ENCODE measurements around the gene IL3RA. TPM values are rescaled to one million over a fixed set of nuclear protein-coding genes. Genes with fewer than 3 reads are reported as not detected.
"Not testable (repeated sequence)": the region's sequence is repeated elsewhere in the genome, so short reads cannot be mapped to it uniquely, and the experiment has no call there.

Gene IL3RA
- total RNA-seq, result not detected

DNA sequence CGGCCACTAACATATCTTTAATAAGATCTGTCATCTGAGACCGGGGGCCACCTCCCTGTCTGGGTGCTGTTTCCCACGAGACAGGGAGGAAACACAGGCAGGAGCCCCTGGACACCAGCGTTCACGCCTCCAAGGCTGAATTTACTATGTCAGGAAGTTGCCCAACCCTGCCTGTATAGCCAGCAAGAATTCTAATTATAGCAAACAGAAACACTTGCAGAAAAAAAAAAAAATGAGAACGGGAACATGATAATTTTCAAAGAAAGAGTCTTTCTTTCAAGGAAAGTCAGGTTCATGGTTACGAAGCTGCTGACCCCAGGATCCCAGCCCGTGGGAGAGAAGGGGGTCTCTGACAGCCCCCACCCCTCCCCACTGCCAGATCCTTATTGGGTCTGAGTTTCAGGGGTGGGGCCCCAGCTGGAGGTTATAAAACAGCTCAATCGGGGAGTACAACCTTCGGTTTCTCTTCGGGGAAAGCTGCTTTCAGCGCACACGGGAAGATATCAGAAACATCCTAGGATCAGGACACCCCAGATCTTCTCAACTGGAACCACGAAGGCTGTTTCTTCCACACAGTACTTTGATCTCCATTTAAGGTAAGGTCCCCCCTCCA lies at the start of gene IL3RA:
TSS of gene IL3RA (plus strand) at position 455 of the 613 bp plus-strand sequence. CDS start 4,981 bp downstream, outside the sequence.
- no peak for DNase-seq
- intact Hi-C loops (cut with micrococcal nuclease), result no loop called here
- H3K4me1 Mint-ChIP-seq (ENCODE audit: low read depth), result peaks cover 10% of the 10 kb centered on the region

GRCh38 chrX:1289535-1289934 lies 47.0 kb upstream of the IL3RA start:
- peaks cover 1% of the 10 kb centered on the region for H3K36me3 Mint-ChIP-seq (ENCODE audit: low read depth)
- no peak overlapping the region for H3K4me3 Mint-ChIP-seq
- CTCF ChIA-PET, result no interaction called here
- H3K9me3 Mint-ChIP-seq, result peaks cover 9% of the 10 kb centered on the region
- no peak overlapping the region for H3K27ac Mint-ChIP-seq
- intact Hi-C loops (cut with micrococcal nuclease), result no loop called here
- DNase-seq, result no peak
- peaks cover 13% of the 10 kb centered on the region for H3K4me1 Mint-ChIP-seq (ENCODE audit: low read depth)
- no peaks in the 10 kb centered on the region for H3K27me3 Mint-ChIP-seq (ENCODE audit: low read depth)

More for the DNA sequence above, at the start of gene IL3RA:
- H3K9me3 Mint-ChIP-seq, result peaks cover 3% of the 10 kb centered on the region
- peak within 1 kb of the TSS; percentile 70 for H3K4me3 Mint-ChIP-seq
- H3K27me3 Mint-ChIP-seq (ENCODE audit: low read depth), result peaks cover 16% of the 10 kb centered on the region
- H3K27ac Mint-ChIP-seq, result no peak within 1 kb of the TSS
- no peaks in the 10 kb centered on the region for H3K36me3 Mint-ChIP-seq (ENCODE audit: low read depth)
- CTCF ChIA-PET, result no interaction called here

GRCh38 chrX:1291110-1291740 lies 45.4 kb upstream of the IL3RA start:
- no peak overlapping the region for H3K27ac Mint-ChIP-seq
- no peak for DNase-seq
- peaks cover 9% of the 10 kb centered on the region for H3K9me3 Mint-ChIP-seq
- intact Hi-C loops (cut with micrococcal nuclease), result no loop called here
- no peaks in the 10 kb centered on the region for H3K27me3 Mint-ChIP-seq (ENCODE audit: low read depth)
- no peak overlapping the region for H3K4me3 Mint-ChIP-seq
- peaks cover 13% of the 10 kb centered on the region for H3K4me1 Mint-ChIP-seq (ENCODE audit: low read depth)
- CTCF ChIA-PET, result no interaction called here
- peaks cover 1% of the 10 kb centered on the region for H3K36me3 Mint-ChIP-seq (ENCODE audit: low read depth)

GRCh38 chrX:1292575-1293290 lies 43.9 kb upstream of the IL3RA start:
- CTCF ChIA-PET, result no interaction called here
- intact Hi-C loops (cut with micrococcal nuclease), result no loop called here
- Mint-ChIP-seq H3K9me3 (peaks cover 9% of the 10 kb centered on the region), H3K27me3 (ENCODE audit: low read depth) (no peaks in the 10 kb centered on the region), H3K4me1 (ENCODE audit: low read depth) (peaks cover 13% of the 10 kb centered on the region), H3K4me3 (no peak overlapping the region), H3K36me3 (ENCODE audit: low read depth) (peaks cover 1% of the 10 kb centered on the region), H3K27ac (no peak overlapping the region)
- DNase-seq, result no peak

GRCh38 chrX:1294301-1295067 lies 42.1 kb upstream of the IL3RA start:
- Mint-ChIP-seq H3K9me3 (peaks cover 6% of the 10 kb centered on the region), H3K27ac (no peak overlapping the region), H3K4me1 (ENCODE audit: low read depth) (peaks cover 13% of the 10 kb centered on the region), H3K27me3 (ENCODE audit: low read depth) (no peaks in the 10 kb centered on the region), H3K4me3 (no peak overlapping the region), H3K36me3 (ENCODE audit: low read depth) (no peaks in the 10 kb centered on the region)
- no peak for DNase-seq
- intact Hi-C loops (cut with micrococcal nuclease), result no loop called here
- CTCF ChIA-PET, result no interaction called here

- Mint-ChIP-seq H3K36me3 (ENCODE audit: low read depth) (no peaks in the 10 kb centered on the region), H3K4me1 (ENCODE audit: low read depth) (peaks cover 13% of the 10 kb centered on the region), H3K4me3 (no peak overlapping the region), H3K27me3 (ENCODE audit: low read depth) (no peaks in the 10 kb centered on the region), H3K9me3 (no peaks in the 10 kb centered on the region), H3K27ac (no peak overlapping the region)
- CTCF ChIA-PET, result no interaction called here
- DNase-seq, result no peak
- intact Hi-C loops (cut with micrococcal nuclease), result no loop called here
Observed at GRCh38 chrX:1295550-1295949, 41.0 kb upstream of the IL3RA start.

GRCh38 chrX:1297591-1297990 lies 39.0 kb upstream of the IL3RA start:
- H3K4me1 Mint-ChIP-seq (ENCODE audit: low read depth); H3K9me3 Mint-ChIP-seq; H3K27ac Mint-ChIP-seq; H3K36me3 Mint-ChIP-seq (ENCODE audit: low read depth); H3K27me3 Mint-ChIP-seq (ENCODE audit: low read depth); CTCF ChIA-PET; H3K4me3 Mint-ChIP-seq; intact Hi-C loops (cut with micrococcal nuclease); DNase-seq: not testable (repeated sequence)

DNA sequence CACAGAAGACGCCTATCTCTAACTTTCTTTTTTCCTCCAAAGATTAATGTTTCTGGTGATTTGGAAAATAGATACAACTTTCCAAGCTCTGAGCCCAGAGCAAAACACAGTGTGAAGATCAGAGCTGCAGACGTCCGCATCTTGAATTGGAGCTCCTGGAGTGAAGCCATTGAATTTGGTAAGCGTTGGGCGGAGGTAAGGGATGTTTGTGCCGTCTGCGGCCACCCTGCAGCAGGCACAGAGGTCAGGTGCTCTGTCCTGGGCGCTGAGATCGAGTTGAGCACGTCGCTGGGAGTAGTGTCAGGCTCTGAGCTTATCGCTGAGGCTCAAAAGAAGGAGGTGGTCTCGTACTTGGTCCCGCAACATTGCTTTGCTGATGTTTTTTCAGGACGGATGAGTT lies 36.1 kb upstream of the IL3RA start:
- Mint-ChIP-seq H3K27ac (no peak overlapping the region), H3K27me3 (ENCODE audit: low read depth) (no peaks in the 10 kb centered on the region), H3K4me3 (no peak overlapping the region), H3K4me1 (ENCODE audit: low read depth) (no peaks in the 10 kb centered on the region), H3K36me3 (ENCODE audit: low read depth) (no peaks in the 10 kb centered on the region), H3K9me3 (no peaks in the 10 kb centered on the region)
- intact Hi-C loops (cut with micrococcal nuclease), result no loop called here
- DNase-seq, result no peak
- CTCF ChIA-PET, result no interaction called here

GRCh38 chrX:1305411-1305810 lies 31.2 kb upstream of the IL3RA start:
- DNase-seq, result no peak
- CTCF ChIA-PET, result no interaction called here
- intact Hi-C loops (cut with micrococcal nuclease), result no loop called here

GRCh38 chrX:1306909-1307625 lies 29.5 kb upstream of the IL3RA start:
- Mint-ChIP-seq H3K9me3 (peaks cover 5% of the 10 kb centered on the region), H3K27me3 (ENCODE audit: low read depth) (no peaks in the 10 kb centered on the region), H3K4me3 (no peak overlapping the region), H3K4me1 (ENCODE audit: low read depth) (no peaks in the 10 kb centered on the region), H3K36me3 (ENCODE audit: low read depth) (no peaks in the 10 kb centered on the region), H3K27ac (no peak overlapping the region)
- DNase-seq, result no peak
- CTCF ChIA-PET, result no interaction called here
- intact Hi-C loops (cut with micrococcal nuclease), result no loop called here

More at GRCh38 chrX:1305411-1305810, 31.2 kb upstream of the IL3RA start:
- H3K9me3 Mint-ChIP-seq, result peaks cover 5% of the 10 kb centered on the region
- no peaks in the 10 kb centered on the region for H3K27me3 Mint-ChIP-seq (ENCODE audit: low read depth)
- H3K27ac Mint-ChIP-seq, result no peak overlapping the region
- H3K4me1 Mint-ChIP-seq (ENCODE audit: low read depth), result no peaks in the 10 kb centered on the region
- no peaks in the 10 kb centered on the region for H3K36me3 Mint-ChIP-seq (ENCODE audit: low read depth)
- no peak overlapping the region for H3K4me3 Mint-ChIP-seq

GRCh38 chrX:1307626-1308340 lies 28.8 kb upstream of the IL3RA start:
- Mint-ChIP-seq H3K4me1 (ENCODE audit: low read depth) (no peaks in the 10 kb centered on the region), H3K27ac (no peak overlapping the region), H3K4me3 (no peak overlapping the region), H3K9me3 (peaks cover 5% of the 10 kb centered on the region), H3K27me3 (ENCODE audit: low read depth) (no peaks in the 10 kb centered on the region), H3K36me3 (ENCODE audit: low read depth) (no peaks in the 10 kb centered on the region)
- intact Hi-C loops (cut with micrococcal nuclease), result no loop called here
- DNase-seq, result no peak
- CTCF ChIA-PET, result no interaction called here

Measured in activated naive CD4-positive, alpha-beta T cell treated with anti-CD3 and anti-CD28 coated beads for 36 hours (primary cell).